Keratinocyte (primary cell): Measurements from ENCODE around the gene SNX24. TPM values are rescaled to one million over a fixed set of nuclear protein-coding genes. Genes with fewer than 3 reads are reported as not detected.

Source experiments
- DNase-seq: peaks from one replicate; pipeline ENCODE4 v3.0.0-alpha.2; 2011; ENCODE audit warnings: low read depth, missing footprints, low spot score
- FAIRE-seq: peaks from 2 replicates; lab custom pipeline; 2011; peaks lifted over from hg19 to GRCh38; lab: Jason Lieb, UNC
- H2AFZ ChIP-seq: 2 replicates; pipeline ENCODE4 v1.6.0; 2012; ENCODE audit warnings: low read length, control low read depth, inconsistent platforms; ENCODE audit not compliant: control insufficient read depth
- H3K27ac ChIP-seq: 2 replicates; pipeline ENCODE4 v1.5.1; 2011; ENCODE audit warnings: low read length; ENCODE audit not compliant: control insufficient read depth, insufficient read depth
- H3K27me3 ChIP-seq: 3 replicates; pipeline ENCODE4 v1.6.0; 2011; ENCODE audit warnings: low read length; ENCODE audit not compliant: control insufficient read depth, insufficient read depth; ENCODE audit errors: extremely low read depth
- H3K36me3 ChIP-seq, 2 experiments: 2 replicates in 1 of 2; 3 replicates in 1 of 2; pipeline ENCODE4 v1.5.1; 2011; ENCODE audit warnings: low read length in 2 of 2, mild to moderate bottlenecking in 1 of 2; ENCODE audit not compliant: control insufficient read depth in 2 of 2, insufficient read depth in 2 of 2; ENCODE audit errors: extremely low read depth in 1 of 2
- H3K4me1 ChIP-seq: 3 replicates; pipeline ENCODE4 v1.5.1; 2011; ENCODE audit warnings: low read length; ENCODE audit not compliant: control insufficient read depth, insufficient read depth; ENCODE audit errors: extremely low read depth
- H3K4me2 ChIP-seq: 3 replicates; pipeline ENCODE4 v1.6.0; 2011; ENCODE audit warnings: low read depth, low read length; ENCODE audit not compliant: control insufficient read depth, insufficient read depth; ENCODE audit errors: extremely low read depth
- H3K4me3 ChIP-seq, 3 experiments: fragments of 200-600 bp in 1 of 3; sonication (generic) in 1 of 3; 2 replicates in 2 of 3; 3 replicates in 1 of 3; pipeline ENCODE4 v1.5.1; 2011 to 2016; ENCODE audit warnings: low read length in 3 of 3, mild to moderate bottlenecking in 3 of 3, control low read depth in 2 of 3, inconsistent platforms in 1 of 3, low read depth in 1 of 3, mixed read lengths in 1 of 3, mixed run types in 1 of 3, moderate library complexity in 1 of 3; ENCODE audit not compliant: control insufficient read depth in 2 of 3, insufficient read depth in 2 of 3; ENCODE audit errors: extremely low read depth in 1 of 3
- H3K79me2 ChIP-seq: 2 replicates; pipeline ENCODE4 v1.6.0; 2012; ENCODE audit warnings: low read length; ENCODE audit not compliant: control insufficient read depth, insufficient read depth
- H3K9ac ChIP-seq: 3 replicates; pipeline ENCODE4 v1.6.0; 2011; ENCODE audit warnings: low read length; ENCODE audit not compliant: control insufficient read depth, insufficient read depth; ENCODE audit errors: extremely low read depth
- H3K9me1 ChIP-seq: 3 replicates; pipeline ENCODE4 v1.6.0; 2011; ENCODE audit warnings: low read length; ENCODE audit not compliant: control insufficient read depth, insufficient read depth; ENCODE audit errors: extremely low read depth
- H3K9me3 ChIP-seq: 2 replicates; pipeline ENCODE4 v1.5.1; 2012; ENCODE audit warnings: low read depth, low read length; ENCODE audit not compliant: control insufficient read depth
- H4K20me1 ChIP-seq: 3 replicates; pipeline ENCODE4 v1.6.0; 2011; ENCODE audit warnings: low read length; ENCODE audit not compliant: control insufficient read depth, insufficient read depth; ENCODE audit errors: extremely low read depth
- EZH2 ChIP-seq: IDR thresholded peaks from one replicate; pipeline ENCODE4 v1.6.1; 2012; ENCODE audit warnings: inconsistent platforms, mild to moderate bottlenecking, low read length, moderate library complexity
- dilution Hi-C: fragments of 300-500 bp; cut with MboI; formaldehyde crosslinking; loops from one replicate; pipeline ENCODE4 v1.7.0; 2020; ENCODE audit warnings: low sequenced_read_pairs; ENCODE audit not compliant: extremely low pct_ligation_motif_present
- polyA plus RNA-seq, 5 experiments: library from polyadenylated mRNA; depleted of rRNA in 3 of 5; stranded (reverse) in 3 of 5; stranded (forward) in 1 of 5; unstranded in 1 of 5; fragments of >200 nt; gene quantifications; 1 replicate in 1 of 5; 2 replicates in 3 of 5; 3 replicates in 1 of 5; pipeline versions ENCODE4 v1.2.1 to v1.2.3, GENCODE V29; 2011 to 2012; ENCODE audit warnings: missing spikeins in 2 of 5, low read depth in 1 of 5, low replicate concordance in 1 of 5
- TF ChIP-seq, protein P1 (sequence below), 3 experiments: IDR thresholded peaks in 1 of 3; conservative IDR thresholded peaks in 1 of 3; optimal IDR thresholded peaks in 1 of 3; 2 replicates in 2 of 3; 3 replicates in 1 of 3; pipeline versions ENCODE3 to v1.5.1; 2011; ENCODE audit warnings: low read length in 3 of 3, mild to moderate bottlenecking in 3 of 3, moderate library complexity in 2 of 3, control low read depth in 1 of 3, inconsistent platforms in 1 of 3; ENCODE audit not compliant: insufficient read depth in 2 of 3; ENCODE audit errors: extremely low read depth in 1 of 3

The SNX24 gene
- polyA plus RNA-seq, 1 donor (not counting 4 experiments of a cell fraction or from before 2014, with no cell fraction given): 15.0 TPM

GRCh38 chr5:122915717-122916461, 70.5 kb downstream of the SNX24 start:
- H3K27ac ChIP-seq: no peak overlapping the region
- FAIRE-seq (no peak), DNase-seq (no peak)
- H3K4me3 ChIP-seq: no peak overlapping the region
- no peak overlapping the region for H3K4me2 ChIP-seq
- no peaks in the 10 kb centered on the region for H4K20me1 ChIP-seq
- H2AFZ ChIP-seq: no peak overlapping the region
- dilution Hi-C loops: no loop called here
- no peaks in the 10 kb centered on the region for H3K27me3 ChIP-seq
- no peaks in the 10 kb centered on the region for H3K4me1 ChIP-seq
- no peaks in the 10 kb centered on the region for H3K9me3 ChIP-seq
- no peaks in the 10 kb centered on the region for H3K9me1 ChIP-seq
- no peaks in the 10 kb centered on the region for H3K36me3 ChIP-seq
- TF ChIP-seq, protein P1, sequence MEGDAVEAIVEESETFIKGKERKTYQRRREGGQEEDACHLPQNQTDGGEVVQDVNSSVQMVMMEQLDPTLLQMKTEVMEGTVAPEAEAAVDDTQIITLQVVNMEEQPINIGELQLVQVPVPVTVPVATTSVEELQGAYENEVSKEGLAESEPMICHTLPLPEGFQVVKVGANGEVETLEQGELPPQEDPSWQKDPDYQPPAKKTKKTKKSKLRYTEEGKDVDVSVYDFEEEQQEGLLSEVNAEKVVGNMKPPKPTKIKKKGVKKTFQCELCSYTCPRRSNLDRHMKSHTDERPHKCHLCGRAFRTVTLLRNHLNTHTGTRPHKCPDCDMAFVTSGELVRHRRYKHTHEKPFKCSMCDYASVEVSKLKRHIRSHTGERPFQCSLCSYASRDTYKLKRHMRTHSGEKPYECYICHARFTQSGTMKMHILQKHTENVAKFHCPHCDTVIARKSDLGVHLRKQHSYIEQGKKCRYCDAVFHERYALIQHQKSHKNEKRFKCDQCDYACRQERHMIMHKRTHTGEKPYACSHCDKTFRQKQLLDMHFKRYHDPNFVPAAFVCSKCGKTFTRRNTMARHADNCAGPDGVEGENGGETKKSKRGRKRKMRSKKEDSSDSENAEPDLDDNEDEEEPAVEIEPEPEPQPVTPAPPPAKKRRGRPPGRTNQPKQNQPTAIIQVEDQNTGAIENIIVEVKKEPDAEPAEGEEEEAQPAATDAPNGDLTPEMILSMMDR (optimal IDR thresholded peaks at IDR 0.05 in 1 of 3, IDR thresholded peaks at IDR 0.05 in 1 of 3, conservative IDR thresholded peaks at IDR 0.05 in 1 of 3; ENCODE audit: extremely low read depth in 1 of 3, insufficient read depth in 2 of 3, low read length in 3 of 3): no peak
- TF ChIP-seq EZH2: no peak
- H3K79me2 ChIP-seq: peaks cover 15% of the 10 kb centered on the region
- no peak overlapping the region for H3K9ac ChIP-seq

- Histone ChIP-seq H3K9me3 (no peaks in the 10 kb centered on the region), H2AFZ (no peak overlapping the region), H3K4me3 (no peak overlapping the region), H3K36me3 (no peaks in the 10 kb centered on the region), H3K79me2 (peaks cover 17% of the 10 kb centered on the region), H3K4me1 (no peaks in the 10 kb centered on the region), H3K27ac (no peak overlapping the region), H3K4me2 (no peak overlapping the region), H3K9ac (no peak overlapping the region), H4K20me1 (no peaks in the 10 kb centered on the region), H3K9me1 (no peaks in the 10 kb centered on the region), H3K27me3 (no peaks in the 10 kb centered on the region)
- FAIRE-seq (no peak), DNase-seq (no peak)
- TF ChIP-seq, protein P1 (optimal IDR thresholded peaks at IDR 0.05 in 1 of 3, IDR thresholded peaks at IDR 0.05 in 1 of 3, conservative IDR thresholded peaks at IDR 0.05 in 1 of 3; ENCODE audit: extremely low read depth in 1 of 3, insufficient read depth in 2 of 3, low read length in 3 of 3): no peak
- TF ChIP-seq EZH2: no peak
- dilution Hi-C loops: no loop called here
These were observed 71.1 kb downstream of the SNX24 start for GRCh38 chr5:122916490-122916889.
